DOHH2 (cell line): ENCODE measurements around the gene BICDL2.

ENCODE experiments used
- H3F3A ChIP-seq: fragments of 200-600 bp; sonication (generic), shearing (Covaris generic); 2 replicates; pipeline ENCODE4 v1.6.0; 2016; ENCODE audit warnings: antibody characterized with exemption, mild to moderate bottlenecking; ENCODE audit not compliant: control insufficient read depth, insufficient read depth
- H3K27ac ChIP-seq: fragments of 200-600 bp; sonication (generic); 2 replicates; pipeline ENCODE4 v1.5.1; 2014; ENCODE audit warnings: low read depth, mild to moderate bottlenecking, low read length, moderate library complexity
- H3K27me3 ChIP-seq: fragments of 200-600 bp; sonication (generic); 2 replicates; pipeline ENCODE4 v1.6.1; 2014; ENCODE audit warnings: mild to moderate bottlenecking, low read length, mixed read lengths; ENCODE audit not compliant: control insufficient read depth
- H3K36me3 ChIP-seq: fragments of 200-600 bp; sonication (generic); 2 replicates; pipeline ENCODE4 v1.6.1; 2014; ENCODE audit warnings: mild to moderate bottlenecking, low read length, moderate library complexity, mixed read lengths; ENCODE audit not compliant: control insufficient read depth
- H3K4me1 ChIP-seq: fragments of 200-600 bp; sonication (generic); 2 replicates; pipeline ENCODE4 v1.6.1; 2014; ENCODE audit warnings: mild to moderate bottlenecking, low read length, mixed read lengths; ENCODE audit not compliant: control insufficient read depth
- H3K4me2 ChIP-seq: fragments of 200-600 bp; sonication (generic); 2 replicates; pipeline ENCODE4 v1.6.0; 2014; ENCODE audit warnings: mild to moderate bottlenecking, low read length, moderate library complexity
- H3K4me3 ChIP-seq: fragments of 200-600 bp; sonication (generic); 2 replicates; pipeline ENCODE4 v1.5.1; 2014; ENCODE audit warnings: mild to moderate bottlenecking, low read length, mixed read lengths
- H3K79me2 ChIP-seq: fragments of 200-600 bp; sonication (generic); 2 replicates; pipeline ENCODE4 v1.6.1; 2014; ENCODE audit warnings: mild to moderate bottlenecking, low read length, mixed read lengths; ENCODE audit not compliant: control insufficient read depth
- H3K9me2 ChIP-seq: fragments of 200-600 bp; sonication (generic); replicated peaks from 2 replicates; pipeline ENCODE4 v1.6.1; 2014; ENCODE audit warnings: mild to moderate bottlenecking, low read length, mixed read lengths; ENCODE audit not compliant: control insufficient read depth
- H3K9me3 ChIP-seq: fragments of 200-600 bp; sonication (generic); 2 replicates; pipeline ENCODE4 v1.6.1; 2014; ENCODE audit warnings: antibody characterized with exemption, low read length, mixed read lengths; ENCODE audit not compliant: control insufficient read depth, insufficient read depth
- H4K20me1 ChIP-seq: fragments of 200-600 bp; sonication (generic); 2 replicates; pipeline ENCODE4 v1.6.0; 2014; ENCODE audit warnings: low read depth, mild to moderate bottlenecking, antibody characterized with exemption, low read length, moderate library complexity; ENCODE audit not compliant: control insufficient read depth, insufficient read depth
- CTCF ChIP-seq: fragments of 200-600 bp; sonication (generic); IDR thresholded peaks from one replicate; pipeline ENCODE4 v1.5.1; 2014; ENCODE audit warnings: antibody characterized with exemption, mild to moderate bottlenecking, low read depth, low read length; ENCODE audit not compliant: poor library complexity, severe bottlenecking
- EZH2phosphoT487 ChIP-seq: fragments of 200-600 bp; sonication (generic); IDR thresholded peaks from 2 replicates; pipeline ENCODE4 v1.6.1; 2017; ENCODE audit warnings: borderline replicate concordance, mild to moderate bottlenecking, antibody characterized with exemption, low read length, moderate library complexity, mixed read lengths

BICDL2 gene

GRCh38 chr16:2986623-2987188 is 50.0 kb downstream of the BICDL2 start:
- H3K4me2 ChIP-seq = no peak overlapping the region
- H3K27ac ChIP-seq = no peak overlapping the region
- H3K4me3 ChIP-seq = no peak overlapping the region
- H3K9me2 ChIP-seq = no peaks in the 10 kb centered on the region
- no peaks in the 10 kb centered on the region for H4K20me1 ChIP-seq
- no peak for TF ChIP-seq CTCF
- no peak for TF ChIP-seq EZH2phosphoT487
- H3F3A ChIP-seq = peaks cover 6% of the 10 kb centered on the region
- no peaks in the 10 kb centered on the region for H3K36me3 ChIP-seq
- no peaks in the 10 kb centered on the region for H3K9me3 ChIP-seq
- H3K27me3 ChIP-seq = peaks cover 39% of the 10 kb centered on the region; the same call in 1 of the 2 replicates
- H3K4me1 ChIP-seq = peaks cover 18% of the 10 kb centered on the region
- no peaks in the 10 kb centered on the region for H3K79me2 ChIP-seq

- H3K27me3 ChIP-seq = peaks cover 33% of the 10 kb centered on the region; the same call in 1 of the 2 replicates
- no peak overlapping the region for H3K4me2 ChIP-seq
- H3K36me3 ChIP-seq = no peaks in the 10 kb centered on the region
- no peak for TF ChIP-seq EZH2phosphoT487
- TF ChIP-seq CTCF = no peak
- no peak overlapping the region for H3K27ac ChIP-seq
- peaks cover 26% of the 10 kb centered on the region for H3K4me1 ChIP-seq
- H3K4me3 ChIP-seq = no peak overlapping the region
- H3K9me2 ChIP-seq = no peaks in the 10 kb centered on the region
- peaks cover 6% of the 10 kb centered on the region for H3F3A ChIP-seq
- peaks cover 7% of the 10 kb centered on the region for H3K79me2 ChIP-seq
- H3K9me3 ChIP-seq = no peaks in the 10 kb centered on the region
- H4K20me1 ChIP-seq = no peaks in the 10 kb centered on the region
These were observed 50.8 kb downstream of the BICDL2 start for GRCh38 chr16:2985893-2986355.

GRCh38 chr16:2985462-2985861 is 51.3 kb downstream of the BICDL2 start:
- H3K27me3 ChIP-seq = peaks cover 29% of the 10 kb centered on the region; the same call in 1 of the 2 replicates
- H4K20me1 ChIP-seq = no peaks in the 10 kb centered on the region
- H3K9me2 ChIP-seq = no peaks in the 10 kb centered on the region
- no peak overlapping the region for H3K4me2 ChIP-seq
- H3K36me3 ChIP-seq = no peaks in the 10 kb centered on the region
- no peak for TF ChIP-seq EZH2phosphoT487
- TF ChIP-seq CTCF = no peak
- peaks cover 6% of the 10 kb centered on the region for H3F3A ChIP-seq
- H3K79me2 ChIP-seq = peaks cover 11% of the 10 kb centered on the region
- peaks cover 30% of the 10 kb centered on the region for H3K4me1 ChIP-seq
- H3K27ac ChIP-seq = no peak overlapping the region
- H3K9me3 ChIP-seq = no peaks in the 10 kb centered on the region
- H3K4me3 ChIP-seq = no peak overlapping the region
